ENCODE measurements around the gene SPACA9. TPM values are rescaled to one million over a fixed set of nuclear protein-coding genes. Genes with fewer than 3 reads are reported as not detected.

The SPACA9 gene
- total RNA-seq, 2 donors from 2014 or later = 2.7 to 3.7 TPM

DNA sequence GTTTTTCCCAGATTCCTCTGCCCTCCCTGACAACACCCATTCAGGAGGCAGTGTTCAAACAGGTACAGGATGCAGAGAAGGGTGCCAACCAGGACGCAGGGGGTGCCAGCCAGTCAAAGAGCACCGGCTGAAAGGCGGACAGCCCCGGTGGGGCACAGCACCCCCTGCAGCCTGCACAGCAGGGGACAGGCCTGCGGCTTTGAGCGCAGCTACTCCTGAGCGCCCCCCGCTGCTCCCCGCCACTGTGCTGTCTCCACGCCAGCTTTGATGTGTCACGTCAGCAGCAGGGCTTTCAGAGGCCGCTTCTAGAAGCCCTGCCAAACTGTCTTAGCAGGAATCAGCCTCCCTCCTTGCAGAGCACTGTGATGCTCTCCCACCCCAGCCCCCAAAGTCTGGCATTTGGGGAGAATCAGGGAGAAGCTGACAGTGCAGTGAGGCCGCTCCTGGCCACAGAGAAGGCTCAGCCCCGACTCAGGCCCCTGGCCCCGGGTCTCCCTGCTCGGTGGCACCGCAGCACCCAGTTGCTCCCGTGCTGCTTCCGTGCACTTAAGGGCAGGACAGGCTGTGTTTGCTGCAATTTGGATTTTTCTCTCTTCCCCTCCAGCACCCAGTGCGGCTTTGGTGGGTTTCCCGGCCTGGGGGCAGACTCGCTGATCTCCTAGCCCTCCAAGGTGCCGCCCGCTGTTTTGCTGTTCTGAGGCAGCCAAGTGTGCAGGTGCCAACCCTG is 20.9 kb upstream of the SPACA9 start:
- intact Hi-C loops (cut with DNase I) = no loop called here
- DNase-seq (ENCODE audit: low spot score) = no peak

DNA sequence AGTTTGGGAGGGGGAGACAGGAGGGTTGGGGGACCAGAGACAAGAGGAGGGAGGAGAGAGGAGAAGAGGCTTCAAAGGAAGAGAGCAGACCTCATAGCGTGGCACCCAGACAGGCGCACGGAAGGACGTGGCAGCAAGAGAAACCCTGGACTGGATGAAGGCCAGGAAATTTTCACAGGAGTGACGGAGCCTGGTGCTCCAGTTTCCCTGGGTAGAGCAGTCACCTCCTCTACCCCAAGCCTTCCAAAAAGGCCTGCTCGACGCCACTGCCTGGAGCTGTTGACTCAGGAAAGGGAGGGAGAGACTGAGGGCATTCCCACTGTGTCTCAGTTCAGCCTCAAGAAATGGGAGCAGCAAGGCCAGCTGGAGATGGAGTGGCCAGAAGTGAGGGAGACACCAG is 19.9 kb upstream of the SPACA9 start:
- intact Hi-C loops (cut with DNase I) = no loop called here
- no peak for DNase-seq (ENCODE audit: low spot score)

DNA sequence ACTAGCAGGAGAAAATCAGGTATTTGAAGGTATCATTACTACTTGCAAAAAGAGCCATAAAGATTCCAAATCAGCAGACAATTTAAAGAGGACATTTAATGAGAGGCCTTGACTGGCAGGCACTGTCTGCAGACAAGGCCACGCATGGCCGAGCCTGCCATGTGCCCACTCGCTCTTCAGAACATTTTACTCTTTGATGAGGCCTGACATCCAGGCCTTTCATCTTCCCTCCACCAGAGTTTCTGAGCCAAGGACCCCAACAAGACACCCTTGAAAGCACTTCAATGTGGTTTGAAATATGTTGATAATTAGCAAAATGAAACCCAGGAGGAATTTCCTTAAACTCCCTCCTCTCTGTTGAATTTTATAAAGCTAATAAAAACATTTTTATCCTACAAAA is 17.0 kb upstream of the SPACA9 start:
- no peak for DNase-seq (ENCODE audit: low spot score)
- intact Hi-C loops (cut with DNase I) = no loop called here

DNA sequence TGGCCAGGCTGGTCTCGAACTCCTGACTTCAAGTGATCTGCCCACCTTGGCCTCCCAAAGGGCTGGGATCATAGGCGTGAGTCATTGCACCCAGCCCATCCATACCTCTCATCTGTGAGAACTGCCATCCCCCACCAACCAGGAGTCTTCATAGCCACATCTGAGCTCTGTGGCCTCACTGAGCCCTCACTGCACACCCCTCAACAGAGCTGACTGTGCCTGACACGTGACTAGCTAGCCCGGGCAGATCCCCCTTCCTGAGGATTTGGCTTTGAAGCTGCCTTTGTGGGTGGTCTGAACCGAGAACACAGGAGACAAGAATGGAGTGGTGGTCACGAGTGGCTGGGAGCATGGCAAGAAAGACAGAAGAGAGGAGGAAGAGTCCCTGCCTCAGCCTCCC is 16.2 kb upstream of the SPACA9 start:
- DNase-seq (ENCODE audit: low spot score) = no peak
- intact Hi-C loops (cut with DNase I) = no loop called here

DNA sequence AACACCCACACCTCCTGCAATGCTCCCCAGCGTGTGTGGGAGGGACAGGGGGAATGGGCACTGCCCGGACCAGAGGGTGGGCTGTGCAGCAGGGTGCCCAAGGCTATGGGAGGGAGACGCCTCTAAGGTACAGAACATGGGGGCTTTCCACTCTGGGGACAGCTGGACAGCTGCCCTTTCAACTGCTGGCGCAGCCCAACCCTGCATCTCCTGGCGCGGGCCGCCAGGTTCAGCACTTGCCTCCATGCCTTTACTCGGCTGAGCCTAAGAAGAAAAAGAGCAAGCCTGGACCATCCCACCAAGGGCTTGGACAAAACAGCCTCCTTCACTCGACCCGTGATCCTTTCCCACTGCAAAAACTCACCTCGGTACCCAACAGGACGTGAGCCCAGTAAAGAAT is 15.6 kb upstream of the SPACA9 start:
- no peak for DNase-seq (ENCODE audit: low spot score)
- intact Hi-C loops (cut with DNase I) = no loop called here

DNA sequence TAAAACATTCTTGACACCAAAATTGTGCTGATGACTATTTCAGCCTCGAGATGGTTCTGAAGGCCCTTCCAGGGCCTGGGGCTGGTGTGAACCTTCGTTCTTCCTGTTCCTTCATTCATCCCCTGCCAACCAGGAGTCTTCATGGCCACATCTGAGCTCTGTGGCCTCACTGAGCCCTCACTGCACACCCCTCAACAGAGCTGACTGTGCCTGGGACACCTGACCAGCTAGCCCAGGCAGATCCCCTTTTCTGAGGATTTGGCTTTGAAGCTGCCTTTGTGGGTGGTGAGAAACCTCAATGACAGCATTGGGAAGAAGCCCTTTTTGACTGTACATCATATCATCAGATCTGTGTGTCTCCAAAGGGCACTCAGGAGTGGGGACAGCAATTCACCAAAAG is 14.4 kb upstream of the SPACA9 start:
- intact Hi-C loops (cut with DNase I) = no loop called here
- no peak for DNase-seq (ENCODE audit: low spot score)

DNA sequence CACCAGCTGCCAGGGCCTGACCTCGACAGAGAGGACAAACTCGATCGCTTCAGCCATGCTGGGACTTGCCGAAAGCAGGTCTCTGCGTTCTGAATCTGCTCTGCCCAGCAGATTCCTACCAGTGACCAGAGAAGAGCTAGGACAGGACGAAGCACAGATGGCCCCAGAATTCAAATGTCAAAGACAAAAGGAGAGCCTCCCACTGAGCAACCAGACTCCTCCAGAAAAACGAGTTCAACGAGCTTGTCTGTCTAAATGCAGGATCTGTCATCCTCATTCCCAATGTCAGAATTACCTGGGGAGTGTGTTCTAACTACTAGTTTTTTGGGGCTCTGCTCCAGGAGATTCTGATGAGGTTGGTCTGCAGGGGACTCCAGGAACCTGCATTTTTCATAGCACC is 14.0 kb upstream of the SPACA9 start:
- DNase-seq (ENCODE audit: low spot score) = no peak
- intact Hi-C loops (cut with DNase I) = no loop called here

DNA sequence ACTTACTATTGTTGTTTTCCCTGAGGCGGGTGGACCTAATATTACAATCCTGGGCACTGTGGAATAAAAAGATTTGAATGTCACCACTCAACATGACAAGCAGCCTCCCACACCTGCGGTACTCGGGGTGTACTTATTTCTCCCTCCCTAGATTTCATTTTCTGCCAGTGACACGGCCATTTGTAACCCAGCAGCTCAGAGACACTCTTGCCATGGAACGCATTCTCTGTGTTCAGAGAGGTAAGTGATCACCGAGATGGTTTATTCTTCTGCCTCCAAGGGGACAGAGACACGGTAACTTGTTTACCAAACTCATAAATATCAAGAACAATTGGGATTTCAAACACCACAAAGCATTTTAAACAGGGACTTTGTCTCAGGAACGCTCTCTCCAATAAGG is 11.8 kb upstream of the SPACA9 start:
- intact Hi-C loops (cut with DNase I) = no loop called here
- no peak for DNase-seq (ENCODE audit: low spot score)

DNA sequence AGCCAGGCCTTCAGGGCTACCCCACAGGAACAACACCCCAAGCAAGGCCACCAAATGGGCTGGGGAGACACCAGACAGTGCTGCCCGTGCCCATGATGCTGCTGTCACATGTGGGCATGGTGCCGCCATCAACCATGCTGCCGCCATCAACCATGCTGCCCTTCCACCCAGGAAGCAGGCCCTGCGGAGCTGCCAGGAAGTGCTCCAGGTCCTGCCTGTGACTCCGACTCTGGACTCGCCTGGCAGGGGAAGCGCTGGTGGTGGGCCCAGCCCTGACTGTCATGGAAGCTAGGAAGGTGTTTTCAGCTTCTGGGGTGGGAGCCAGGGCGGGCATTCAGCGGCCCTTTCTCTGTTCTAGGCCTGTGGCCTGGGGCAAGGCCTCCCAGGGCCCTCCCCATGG is 9.4 kb upstream of the SPACA9 start:
- intact Hi-C loops (cut with DNase I) = no loop called here
- DNase-seq (ENCODE audit: low spot score) = no peak

DNA sequence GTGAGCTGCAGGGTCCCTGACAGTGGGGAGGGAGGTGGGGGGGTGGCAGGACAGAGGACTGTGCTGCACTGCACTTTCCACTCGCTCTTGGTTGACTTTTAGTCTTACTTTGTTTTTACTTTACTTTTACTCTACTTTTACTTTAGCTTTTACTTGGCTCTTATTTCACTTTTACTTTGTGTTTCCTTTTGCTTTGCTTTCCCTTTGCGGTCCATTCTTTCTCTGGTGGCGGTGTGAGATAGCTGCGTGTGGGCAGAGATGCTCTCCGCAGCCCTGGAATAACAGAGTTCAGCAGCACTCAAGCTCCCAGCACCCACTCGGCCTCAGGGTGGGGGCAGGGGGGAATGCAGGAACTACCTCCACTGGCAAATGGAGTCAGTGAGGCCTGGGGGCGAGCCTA is 5.3 kb upstream of the SPACA9 start:
- intact Hi-C loops (cut with DNase I) = no loop called here
- DNase-seq (ENCODE audit: low spot score) = no peak

DNA sequence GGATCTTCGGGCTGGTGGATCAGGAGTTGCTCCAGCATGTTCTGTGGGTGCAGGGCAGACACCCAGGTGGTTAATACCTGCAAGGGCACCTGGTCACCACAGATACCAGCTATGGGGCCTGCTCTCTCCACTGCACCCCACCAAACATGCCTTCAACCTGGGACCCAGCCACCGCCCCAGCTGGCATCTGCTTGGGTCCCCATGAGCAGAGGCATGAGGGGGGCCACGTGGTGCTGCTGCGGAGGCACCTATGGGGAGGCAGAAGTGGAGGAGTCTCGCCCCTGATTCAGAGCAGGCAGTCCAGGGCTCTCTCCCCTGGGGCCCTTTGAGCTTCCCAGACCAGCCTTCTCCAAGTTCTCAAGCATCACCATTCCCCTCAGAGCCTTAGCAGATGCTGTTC is 3.5 kb upstream of the SPACA9 start:
- no peak for DNase-seq (ENCODE audit: low spot score)
- intact Hi-C loops (cut with DNase I) = no loop called here

DNA sequence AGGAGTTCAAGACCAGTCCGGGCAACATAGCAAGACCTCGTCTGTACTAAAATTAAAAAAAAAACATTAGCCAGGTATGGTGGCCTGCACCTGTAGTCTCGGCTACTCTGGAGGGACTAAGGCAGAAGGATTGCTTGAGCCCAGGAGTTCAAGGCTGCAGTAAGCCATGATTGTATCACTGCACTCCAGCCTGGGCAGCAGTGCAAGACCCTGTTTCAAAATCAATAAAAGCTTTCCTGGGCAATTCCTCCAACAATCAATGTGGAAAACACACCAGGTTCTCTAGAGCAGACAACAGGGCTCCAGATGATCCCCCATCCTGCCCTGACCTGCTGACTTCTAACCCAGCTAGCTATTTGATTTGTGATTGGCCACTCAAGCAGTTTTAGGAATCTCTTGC is 1.8 kb upstream of the SPACA9 start:
- no peak for DNase-seq (ENCODE audit: low spot score)
- intact Hi-C loops (cut with DNase I) = no loop called here

DNA sequence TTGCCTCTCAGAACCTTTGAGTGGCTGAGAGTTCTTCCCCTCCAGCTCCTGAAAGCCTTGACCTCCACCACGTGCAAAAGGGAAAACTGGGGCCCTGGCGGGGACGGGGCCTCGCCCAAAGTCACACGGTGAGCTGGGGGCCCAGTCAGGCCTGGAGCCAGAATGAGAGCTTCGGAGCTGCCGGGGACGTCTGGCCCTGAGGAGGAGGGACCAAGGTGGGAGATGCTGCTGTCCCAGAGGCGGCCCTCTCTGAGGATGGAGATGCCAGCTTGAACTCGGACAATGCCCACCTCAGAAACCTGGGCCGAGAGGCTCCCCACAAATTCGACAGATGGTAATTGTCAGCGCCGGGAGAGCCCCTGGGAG is 1.3 kb upstream of the SPACA9 start:
- intact Hi-C loops (cut with DNase I) = no loop called here
- no peak for DNase-seq (ENCODE audit: low spot score)

DNA sequence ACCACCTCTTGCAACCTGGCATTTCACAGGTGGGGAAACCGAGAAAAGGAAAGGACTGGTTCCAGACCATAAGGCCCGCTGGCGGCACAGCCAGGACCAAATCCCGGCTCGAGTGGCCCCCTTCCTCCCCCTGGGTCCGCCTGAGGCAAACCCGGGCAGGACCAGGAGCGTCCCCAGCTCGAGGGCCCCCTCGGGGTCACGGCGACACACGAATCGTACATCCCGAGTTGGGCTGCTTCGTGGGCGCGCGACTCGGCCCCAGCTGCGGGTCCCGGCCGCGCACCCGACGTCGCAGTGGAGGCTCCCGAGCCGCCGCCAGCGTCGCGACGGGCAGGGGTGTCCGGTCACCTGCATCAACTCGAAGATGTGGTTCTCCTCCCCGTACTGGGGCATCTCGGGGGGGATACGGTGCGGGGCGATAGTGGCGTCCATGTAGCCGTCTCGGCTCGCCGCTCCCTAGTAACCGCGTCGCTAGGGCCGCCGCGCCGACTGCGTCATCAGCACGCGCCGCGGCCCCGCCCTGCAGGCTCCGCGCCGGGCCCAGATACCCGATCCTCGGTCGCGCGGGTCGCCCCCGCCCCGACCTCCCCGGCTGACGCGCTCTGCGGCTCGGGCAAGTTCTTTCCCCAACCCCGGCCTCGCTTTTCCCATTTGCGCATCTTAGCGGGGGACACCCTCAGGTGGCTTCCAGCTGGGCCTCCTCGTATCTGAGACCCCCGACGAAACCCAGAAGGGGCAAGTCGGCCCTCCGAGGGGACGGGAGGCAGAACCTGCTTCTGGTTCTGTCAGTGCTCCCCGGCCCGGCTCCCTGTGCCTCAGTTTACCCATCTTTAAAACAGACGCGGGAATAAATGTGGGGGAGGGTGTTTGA is 639 bp upstream of the SPACA9 start, which contains the start of gene AK8:
Gene AK8, minus strand, starts transcription at position 461 of the 871 bp plus-strand sequence. Its CDS starts 29 bp downstream, at position 432.
- intact Hi-C loops (cut with DNase I) = no loop called here
- peak; percentile 92 for DNase-seq (ENCODE audit: low spot score)

DNA sequence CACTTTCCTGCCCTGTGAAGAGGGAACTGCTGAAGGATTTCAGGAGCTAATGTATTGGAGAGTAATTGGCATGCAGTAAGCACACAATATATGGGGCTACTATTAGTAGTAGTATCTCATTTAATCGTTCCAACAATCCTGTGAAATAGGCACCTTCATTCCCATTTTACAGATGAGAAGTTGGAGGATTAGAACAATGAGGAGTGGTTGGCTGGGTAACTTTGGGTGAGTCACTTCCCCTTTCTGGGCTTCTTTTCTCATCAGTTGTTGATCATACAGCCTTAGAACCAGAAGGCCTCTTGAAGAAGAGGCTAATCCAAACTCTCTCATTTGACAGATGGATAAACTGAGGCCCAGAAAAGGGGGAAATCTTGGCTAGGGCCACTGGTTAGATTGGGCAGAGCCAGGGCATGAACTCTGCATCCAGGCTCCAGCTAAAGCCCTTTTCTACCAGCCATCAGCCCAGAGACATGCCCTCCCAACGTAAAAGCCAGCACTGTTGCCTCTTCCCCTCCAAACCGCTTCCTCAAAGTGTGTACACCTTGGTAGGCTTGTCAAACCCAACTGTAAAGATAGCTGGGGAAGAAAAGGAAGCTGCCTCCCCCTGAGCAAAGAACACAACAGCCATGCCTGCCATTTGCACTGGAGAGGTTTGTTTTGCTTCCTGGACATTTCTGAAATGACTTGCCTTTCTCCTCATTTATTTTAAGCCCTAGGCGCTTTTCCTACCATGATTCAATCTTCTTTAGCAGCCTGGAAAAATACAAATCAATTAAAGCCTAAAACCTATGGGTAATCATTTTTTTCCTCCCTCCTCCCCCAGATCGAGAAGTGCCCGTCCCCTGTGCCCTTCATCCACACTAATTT is 992 bp downstream of the SPACA9 start:
- intact Hi-C loops (cut with DNase I) = no loop called here

DNA sequence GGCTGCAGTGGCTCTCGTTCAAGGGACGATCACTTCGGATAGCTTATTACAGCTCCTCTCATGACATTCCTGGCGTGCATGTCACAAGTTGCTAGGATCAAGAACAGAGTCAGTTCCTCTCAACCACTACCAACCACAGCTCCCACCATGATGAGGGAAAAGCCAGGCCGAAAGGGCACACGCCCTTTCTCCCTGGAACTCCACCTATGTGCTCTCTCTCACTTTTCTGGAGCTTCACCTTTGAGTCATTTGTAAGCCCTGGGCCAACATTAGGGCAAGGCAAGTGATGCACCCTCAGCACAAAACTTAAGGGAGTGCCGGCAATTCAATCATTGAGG is 1.6 kb downstream of the SPACA9 start:
- no peak for DNase-seq (ENCODE audit: low spot score)
- intact Hi-C loops (cut with DNase I) = no loop called here

More for the DNA sequence above, 992 bp downstream of the SPACA9 start:
- no peak for DNase-seq (ENCODE audit: low spot score)

DNA sequence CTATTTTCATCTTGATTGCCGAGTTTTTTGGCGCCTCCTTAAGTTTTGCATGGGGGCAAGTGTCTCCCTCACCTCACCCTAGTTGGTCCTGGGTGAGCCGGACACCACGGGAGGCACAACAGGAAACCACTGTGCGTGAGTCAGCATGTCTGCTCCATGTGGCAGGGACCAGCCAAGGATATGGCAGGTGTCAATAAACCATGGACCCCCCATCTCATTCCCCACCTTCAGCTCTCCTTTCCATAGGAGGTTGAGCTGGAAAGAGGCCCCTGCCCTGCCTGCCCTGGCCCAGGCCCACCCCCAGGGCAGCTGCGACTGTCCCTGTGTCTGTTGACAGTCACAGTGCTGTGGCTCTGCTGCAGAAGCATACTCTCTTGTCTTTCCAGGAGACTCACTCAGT is 3.1 kb downstream of the SPACA9 start:
- no peak for DNase-seq (ENCODE audit: low spot score)
- intact Hi-C loops (cut with DNase I) = no loop called here

DNA sequence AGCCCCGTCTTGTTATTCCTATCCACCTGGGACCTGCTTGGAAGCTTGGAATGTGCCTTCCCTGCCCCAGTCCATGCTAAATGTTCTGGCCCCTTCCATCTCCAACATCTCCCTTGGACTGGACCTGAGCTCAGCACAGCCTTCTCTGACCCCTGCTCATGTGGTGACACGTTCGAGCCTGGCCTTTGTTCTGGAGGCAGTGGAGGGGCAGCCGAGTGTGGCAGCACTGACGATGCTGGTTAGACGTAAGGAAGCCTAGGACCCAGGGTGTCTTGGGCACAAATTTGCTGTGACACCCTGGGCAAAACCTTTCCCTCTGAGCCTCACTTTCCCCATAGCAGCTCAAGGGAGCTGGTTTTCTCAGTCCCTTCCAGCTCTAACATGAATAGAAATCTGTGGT is 3.9 kb downstream of the SPACA9 start:
- intact Hi-C loops (cut with DNase I) = no loop called here
- no peak for DNase-seq (ENCODE audit: low spot score)

DNA sequence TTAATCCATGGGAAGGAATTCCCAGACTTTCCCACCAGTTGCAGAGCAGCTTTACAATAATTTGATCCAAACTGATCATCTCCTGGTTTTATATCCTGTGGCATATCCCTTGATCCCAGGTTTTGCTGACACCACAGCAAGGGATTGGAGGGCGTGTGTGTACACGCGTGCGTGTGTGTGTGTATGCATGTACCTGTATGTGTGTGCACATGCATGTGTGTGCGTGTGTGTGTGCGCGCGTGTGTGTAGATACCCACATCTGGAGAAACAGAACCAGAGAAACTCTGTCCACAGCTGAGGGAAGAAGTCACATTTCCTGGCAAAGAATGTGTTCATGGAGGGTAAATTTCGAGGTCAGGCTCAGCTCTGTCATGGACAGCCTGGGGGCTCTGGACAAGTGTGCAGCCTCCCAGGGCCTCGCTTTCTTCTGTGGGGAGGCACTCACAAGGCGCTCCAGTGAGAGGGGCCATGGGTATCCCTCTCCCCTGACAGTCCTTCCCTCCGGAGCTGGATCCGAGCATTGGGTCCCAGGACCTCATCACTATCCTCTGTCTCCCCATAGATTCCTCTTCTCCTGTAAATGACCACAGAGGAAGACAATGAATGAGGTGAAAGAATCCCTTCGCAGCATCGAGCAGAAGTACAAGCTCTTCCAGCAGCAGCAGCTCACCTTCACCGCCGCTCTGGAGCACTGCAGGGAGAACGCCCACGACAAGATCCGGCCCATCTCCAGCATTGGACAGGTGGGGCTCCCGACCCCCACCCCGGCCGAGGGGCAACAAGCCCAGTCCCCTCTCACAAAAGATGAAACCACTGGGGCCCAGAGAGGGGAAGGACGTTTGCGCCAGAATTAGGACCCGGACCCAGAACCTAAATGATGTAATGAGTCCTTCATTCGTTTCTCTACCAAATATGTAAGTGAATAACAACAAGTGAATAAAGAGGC is 4.9 kb downstream of the SPACA9 start:
- intact Hi-C loops (cut with DNase I) = no loop called here
- peak; percentile 25 for DNase-seq (ENCODE audit: low spot score)
